ENCODE results near the gene MYL3.

MYL3 gene

DNA sequence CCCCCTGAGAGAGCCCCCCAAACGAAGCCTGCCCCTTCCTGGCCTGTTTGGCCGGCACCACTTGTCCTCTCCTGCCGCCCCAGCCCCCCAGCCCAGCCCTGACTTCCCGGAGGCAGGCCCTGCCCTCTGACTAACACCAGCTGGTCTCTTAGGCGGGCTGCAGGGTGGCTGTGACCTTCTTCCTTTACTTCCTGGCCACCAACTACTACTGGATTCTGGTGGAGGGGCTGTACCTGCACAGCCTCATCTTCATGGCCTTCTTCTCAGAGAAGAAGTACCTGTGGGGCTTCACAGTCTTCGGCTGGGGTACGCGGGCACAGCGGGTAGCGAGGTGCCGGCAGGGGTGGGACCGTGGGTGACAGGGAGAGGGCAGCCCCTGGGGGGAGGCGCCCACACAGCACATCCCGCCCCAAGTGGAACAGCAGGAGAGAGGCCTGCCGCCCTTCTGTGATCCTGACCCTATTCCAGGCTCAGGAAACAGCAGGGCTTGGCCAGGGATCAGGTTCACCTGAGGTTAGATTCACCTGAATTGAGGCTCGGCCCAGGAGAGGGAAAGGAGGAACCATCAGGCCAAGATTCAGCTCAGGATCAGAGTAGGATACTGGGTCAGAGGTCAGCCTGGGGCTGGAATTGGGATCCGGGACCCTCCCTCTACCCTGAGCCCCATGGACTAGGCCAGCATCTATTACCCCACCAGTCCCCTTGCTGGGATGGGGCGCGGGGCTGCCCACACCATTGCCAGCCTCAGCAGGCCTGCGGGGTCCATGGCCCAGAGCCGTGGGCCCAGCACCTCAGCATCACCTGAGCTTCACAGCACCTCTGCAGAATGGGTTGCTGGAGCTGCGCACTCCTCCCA is 36.1 kb upstream of the MYL3 start:
- DNase-seq (ENCODE audit: low read depth), result no peak

DNA sequence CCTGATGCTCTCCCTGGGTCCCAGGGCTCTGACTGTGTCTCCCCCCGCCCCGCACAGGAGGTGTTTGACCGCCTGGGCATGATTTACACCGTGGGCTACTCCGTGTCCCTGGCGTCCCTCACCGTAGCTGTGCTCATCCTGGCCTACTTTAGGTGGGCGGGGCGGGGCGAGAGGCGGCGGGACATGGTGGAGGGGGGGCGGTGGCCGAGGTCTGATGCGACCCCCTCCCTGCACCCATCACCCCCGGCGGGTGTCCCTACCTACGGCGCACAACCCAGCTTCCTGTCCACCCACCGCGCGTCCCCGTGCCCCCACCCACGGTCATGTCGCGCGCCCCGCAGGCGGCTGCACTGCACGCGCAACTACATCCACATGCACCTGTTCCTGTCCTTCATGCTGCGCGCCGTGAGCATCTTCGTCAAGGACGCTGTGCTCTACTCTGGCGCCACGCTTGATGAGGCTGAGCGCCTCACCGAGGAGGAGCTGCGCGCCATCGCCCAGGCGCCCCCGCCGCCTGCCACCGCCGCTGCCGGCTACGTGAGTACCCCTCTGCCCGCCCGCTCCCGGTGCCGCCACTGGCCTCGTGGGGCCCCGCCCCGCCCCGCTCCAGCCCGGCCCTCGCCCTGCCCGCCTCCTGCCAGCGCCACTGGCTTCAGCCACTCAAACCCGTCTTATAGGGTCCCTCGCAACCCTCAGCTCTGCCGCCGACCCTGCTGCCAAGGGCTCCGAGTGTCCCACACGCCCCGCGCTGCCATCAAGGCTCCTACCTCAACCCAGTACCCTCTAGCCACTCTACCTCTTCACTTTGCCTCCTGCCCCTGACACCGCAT is 35.3 kb upstream of the MYL3 start:
- no peak for DNase-seq (ENCODE audit: low read depth)

DNA sequence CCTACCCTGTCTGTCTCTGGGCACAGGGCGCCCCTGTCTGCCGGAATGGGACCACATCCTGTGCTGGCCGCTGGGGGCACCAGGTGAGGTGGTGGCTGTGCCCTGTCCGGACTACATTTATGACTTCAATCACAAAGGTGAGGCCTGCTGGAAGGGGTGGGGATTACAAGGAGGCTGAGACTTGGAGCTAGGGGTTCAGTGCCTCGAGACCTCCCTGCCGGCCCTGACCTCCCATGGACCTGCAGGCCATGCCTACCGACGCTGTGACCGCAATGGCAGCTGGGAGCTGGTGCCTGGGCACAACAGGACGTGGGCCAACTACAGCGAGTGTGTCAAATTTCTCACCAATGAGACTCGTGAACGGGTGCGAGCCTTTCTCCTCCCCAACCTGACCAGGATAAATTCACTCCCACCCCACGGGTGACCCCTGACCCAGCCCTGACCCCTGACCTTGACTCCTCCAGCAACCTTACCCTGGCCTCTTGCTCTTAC is 34.6 kb upstream of the MYL3 start:
- no peak for DNase-seq (ENCODE audit: low read depth)

DNA sequence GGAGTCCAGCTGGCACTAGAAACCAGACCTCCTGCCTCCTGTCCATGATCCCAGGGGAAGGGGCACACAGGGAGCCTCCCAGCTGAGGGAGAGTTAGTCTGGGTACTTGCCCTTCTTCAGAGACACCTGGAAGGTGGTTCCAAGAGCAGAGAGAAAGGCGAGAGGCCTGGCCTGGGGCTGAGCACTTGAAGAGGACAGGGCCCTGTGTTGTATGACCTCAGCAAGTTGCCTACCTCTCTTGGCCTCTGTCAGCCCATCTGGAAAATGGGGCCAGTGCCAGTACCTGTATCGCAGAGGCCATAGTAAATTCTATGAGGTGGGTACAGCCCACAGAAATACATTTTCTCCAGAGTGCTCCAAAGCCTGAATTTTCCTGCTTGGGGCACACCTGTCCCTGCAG is 33.8 kb upstream of the MYL3 start:
- DNase-seq (ENCODE audit: low read depth), result no peak

DNA sequence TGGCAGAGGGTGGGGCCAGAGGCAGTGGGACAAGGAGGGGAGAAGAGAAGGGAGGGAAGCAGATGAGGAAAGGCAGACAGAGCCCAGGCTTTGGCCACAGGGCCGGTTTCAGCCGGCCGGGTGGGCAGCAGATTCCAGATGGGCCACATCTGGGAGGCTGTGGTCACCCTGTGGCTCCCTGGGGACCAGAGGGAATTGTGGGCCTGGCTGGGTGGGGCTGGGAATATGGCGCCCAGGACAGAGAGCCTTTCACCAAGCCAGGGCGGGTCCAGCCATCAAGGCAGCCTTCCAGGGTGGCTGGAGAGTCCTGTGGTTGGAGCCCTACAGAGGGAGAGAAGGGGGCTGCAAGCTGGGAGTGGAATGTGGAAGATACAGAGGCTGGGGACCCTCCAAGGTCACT is 33.1 kb upstream of the MYL3 start:
- no peak for DNase-seq (ENCODE audit: low read depth)

DNA sequence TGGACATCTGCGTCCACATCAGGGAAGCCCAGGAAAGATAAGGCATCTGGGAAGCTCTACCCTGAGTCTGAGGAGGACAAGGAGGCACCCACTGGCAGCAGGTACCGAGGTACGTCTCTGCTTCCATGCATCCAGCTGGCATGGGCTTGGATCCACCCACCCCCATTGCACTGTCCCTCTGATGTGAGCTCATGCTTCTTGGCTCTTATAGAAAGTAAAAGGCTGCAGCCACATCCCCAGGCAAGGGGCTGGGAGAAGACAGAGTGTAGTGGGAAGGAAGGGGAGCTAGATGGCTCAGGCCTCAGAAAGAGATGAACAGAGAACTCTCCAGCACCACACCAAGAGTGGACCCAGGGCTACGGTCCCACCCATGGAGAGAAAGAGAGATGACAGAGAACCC is 32.5 kb upstream of the MYL3 start:
- DNase-seq (ENCODE audit: low read depth), result no peak

DNA sequence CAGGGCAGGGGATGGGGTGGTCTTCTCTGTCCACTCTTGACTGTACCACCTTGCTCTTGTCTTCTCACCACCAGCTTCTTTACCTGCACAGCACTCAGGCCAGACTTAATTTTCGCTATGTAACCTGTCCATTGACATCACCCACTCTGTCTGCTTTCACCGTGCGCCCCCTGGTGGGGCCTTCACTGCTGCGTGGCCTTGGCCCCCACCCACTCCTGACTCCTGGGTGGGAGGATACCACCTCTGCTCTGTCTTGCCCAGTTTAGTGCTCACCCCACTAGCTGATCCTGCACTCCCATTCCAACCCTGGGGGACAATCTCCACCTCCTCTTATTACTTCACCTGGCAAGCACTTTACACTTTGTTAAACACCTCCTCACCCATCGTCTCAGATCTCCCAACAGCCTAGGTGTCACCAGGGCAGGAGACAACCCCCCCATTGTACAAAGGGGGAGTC is 32.0 kb upstream of the MYL3 start:
- DNase-seq (ENCODE audit: low read depth), result no peak

DNA sequence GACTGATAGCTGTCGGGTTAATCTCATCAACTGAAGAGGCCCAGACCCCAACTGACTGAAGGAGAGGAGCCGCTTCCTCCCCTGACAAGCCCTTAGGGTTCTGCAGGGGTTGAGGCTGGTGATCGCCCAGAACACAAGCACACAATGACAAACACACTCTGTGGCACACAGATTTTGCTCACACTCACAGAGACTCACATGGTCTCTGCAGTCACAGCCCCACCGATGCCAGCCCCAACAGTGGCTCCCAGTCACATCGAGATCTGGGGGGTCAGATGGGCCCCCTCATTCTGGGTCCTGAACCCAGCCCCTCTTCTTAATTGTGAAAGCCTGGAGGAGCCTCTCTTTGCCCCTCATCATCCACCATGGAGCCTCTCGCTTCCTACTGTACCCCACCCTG is 31.0 kb upstream of the MYL3 start:
- no peak for DNase-seq (ENCODE audit: low read depth)

DNA sequence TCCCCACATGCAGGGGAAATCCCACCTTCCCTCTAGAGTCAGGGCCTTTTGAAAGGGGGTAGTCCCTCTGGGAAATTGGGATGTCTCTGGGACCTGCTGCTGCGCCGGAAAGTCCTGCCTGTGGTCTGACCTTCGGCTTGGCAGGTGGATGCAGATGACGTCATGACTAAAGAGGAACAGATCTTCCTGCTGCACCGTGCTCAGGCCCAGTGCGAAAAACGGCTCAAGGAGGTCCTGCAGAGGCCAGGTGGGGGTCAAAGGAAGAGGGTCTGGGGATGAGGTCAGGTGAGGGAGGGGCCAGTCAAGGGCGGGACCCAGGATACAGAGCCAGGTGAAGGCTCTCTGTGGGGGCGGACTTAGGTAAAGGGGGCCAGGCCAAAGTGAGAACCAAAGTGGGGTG is 30.5 kb upstream of the MYL3 start:
- no peak for DNase-seq (ENCODE audit: low read depth)

DNA sequence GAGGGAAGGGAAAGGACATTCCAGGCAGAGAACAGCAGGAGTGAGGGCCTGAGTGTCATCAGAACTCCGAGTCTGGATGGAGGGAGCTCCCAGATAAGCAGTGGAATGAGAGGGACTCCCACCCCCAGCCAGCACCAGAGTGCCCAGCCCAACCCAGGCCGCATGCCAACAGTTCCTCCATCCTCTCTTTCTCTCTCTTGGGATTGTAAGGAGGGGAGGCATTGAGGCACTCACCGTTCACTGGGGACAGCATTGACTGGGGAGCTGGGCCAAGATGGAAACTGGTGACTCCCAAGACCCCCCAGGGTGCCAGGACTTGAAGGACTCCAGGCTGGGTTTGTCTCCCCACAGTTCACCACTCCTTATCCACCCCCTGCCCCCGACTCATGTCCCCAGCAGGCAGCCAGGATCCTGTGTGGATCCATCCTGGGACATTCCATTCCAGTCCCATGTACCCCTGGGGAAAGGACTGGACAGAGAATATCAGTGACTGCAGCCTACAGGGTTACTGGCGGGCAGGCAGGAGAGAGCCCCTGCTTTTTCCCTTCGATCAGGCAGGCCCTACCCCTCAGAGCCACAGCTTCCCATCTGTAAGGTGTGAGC is 30.0 kb upstream of the MYL3 start:
- DNase-seq (ENCODE audit: low read depth), result no peak

DNA sequence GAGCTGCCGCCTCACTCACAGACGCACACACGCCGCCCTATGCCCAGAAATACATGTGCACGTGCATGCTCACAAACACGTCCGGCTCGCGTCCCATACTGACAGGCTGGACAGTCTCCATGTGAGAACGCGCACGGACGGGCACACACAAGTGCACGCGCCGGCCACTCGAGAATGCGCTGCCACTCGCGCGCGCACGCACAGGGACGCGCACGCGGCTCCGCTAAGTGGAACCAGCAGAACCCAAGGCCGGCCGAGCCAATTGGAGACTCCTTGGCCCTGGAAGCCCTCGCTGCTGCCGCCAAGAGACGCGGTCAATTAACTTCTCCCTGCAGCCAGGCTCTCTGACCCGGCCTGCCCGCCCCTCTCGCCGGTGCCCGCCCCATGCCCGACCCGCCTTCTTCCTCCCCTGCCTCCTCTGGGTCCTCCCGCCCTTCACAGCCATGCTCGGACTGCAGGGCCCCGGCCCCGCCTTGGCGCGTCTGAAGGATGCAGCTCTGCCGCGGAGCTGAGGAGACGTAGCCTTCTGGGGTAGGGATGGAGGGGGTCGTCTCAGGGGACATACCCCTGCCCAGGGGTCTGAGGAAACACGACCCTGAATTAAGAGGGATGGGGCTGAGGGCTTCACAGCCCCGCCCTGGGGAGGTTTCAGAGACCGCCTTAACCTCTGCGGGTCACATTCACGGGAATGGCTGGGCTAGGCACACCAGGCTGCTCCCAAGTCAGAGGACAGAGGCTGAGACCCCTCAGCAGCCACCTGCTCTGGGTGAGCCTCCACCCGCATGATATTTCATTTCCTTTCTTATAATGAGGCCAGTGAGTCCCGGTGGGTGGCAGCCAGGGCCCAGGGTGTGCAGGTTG is 29.3 kb upstream of the MYL3 start:
- peak; percentile 41 for DNase-seq (ENCODE audit: low read depth)

DNA sequence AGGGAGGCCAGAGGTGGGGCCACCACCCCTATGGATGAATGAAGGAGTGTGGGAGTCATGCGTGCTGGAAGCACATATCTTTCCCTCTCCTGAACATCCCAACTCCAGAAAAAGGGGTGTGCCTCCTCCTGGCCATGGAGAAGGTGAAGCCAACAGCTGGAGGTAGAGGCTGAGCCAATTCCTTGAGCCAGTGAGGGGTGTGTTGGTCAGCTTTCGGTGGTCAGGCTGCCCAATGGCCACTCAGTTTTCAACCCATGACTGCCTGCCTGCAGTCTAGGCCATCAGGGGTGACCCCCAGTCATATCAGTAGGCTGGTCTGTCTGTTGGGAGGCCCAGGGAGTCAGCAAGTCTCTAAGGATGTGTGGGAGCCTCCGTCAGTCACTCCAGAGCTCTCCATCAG is 27.9 kb upstream of the MYL3 start:
- no peak for DNase-seq (ENCODE audit: low read depth)

DNA sequence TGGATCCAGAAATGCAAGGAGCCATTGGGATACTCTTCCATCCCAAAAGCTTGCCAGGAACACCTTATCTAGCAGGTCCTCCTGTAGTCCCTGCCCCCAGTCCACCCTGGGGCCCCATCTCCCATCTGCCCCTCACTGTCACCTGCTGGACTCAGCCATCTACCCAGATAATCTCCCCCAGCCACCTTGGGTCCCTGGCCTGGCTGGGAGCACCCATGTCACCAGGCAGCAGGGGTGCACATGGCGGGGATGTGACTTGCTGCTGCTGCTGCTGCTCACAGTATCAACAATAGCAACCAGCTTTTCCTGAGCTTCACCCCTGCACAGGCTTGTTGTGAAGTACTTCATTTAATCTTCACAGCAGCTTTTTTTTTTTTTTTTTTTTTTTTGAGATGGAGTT is 26.9 kb upstream of the MYL3 start:
- DNase-seq (ENCODE audit: low read depth), result no peak

DNA sequence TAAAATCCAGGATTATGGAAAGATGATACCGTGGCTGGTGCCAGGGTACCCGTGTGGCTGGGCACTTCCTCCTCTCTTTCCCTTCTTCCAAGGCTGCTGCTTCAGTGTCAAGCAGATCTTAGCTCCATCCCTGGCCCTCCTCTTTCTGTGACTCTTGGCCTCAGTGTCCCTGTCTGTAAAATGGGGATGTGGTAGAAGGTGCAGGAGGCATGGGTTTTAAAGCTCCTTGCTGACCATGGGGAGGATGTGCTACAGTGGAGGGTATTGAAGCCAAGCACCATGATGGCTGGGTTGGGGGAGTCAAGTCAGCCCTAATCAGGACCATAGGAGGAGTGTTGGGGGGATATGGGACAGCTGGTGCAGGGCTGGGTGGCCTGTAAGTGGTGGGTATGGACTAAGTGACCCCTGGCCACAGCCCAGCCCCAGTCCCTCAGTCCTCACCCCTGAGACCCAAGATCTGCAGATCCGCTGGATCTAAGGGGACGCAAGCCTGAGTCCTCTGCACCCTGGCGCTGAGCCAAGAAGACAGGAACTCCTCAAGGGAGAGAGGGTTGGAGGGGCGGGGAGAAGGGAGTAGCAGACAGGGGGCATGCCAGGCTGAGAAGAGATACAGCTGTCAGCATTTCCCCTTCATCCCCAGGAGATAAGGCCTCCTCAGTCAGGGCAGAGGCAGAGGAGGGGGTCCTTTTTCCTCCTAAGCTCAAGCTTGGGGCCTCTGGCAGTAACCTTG is 26.3 kb upstream of the MYL3 start:
- no peak for DNase-seq (ENCODE audit: low read depth)

DNA sequence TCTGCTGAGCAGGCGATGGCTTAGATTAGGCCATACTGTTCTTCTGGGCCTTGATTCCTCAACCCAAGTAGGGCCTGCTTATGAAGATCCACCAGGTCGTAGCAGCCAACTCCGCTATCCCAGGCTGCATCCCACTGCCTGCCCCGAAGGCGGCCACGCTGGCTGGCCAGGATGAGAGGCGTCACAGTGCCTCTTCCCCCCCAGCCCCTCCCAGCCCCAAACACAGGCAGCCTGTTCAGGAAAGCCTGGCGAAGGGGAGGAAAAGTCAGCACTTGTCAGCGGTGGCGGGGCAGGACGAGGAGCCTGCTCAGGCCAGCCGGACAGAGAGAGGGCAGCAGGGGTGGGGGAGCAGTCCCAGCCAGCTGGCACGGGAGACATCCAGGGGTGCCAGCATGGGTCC is 25.5 kb upstream of the MYL3 start:
- no peak for DNase-seq (ENCODE audit: low read depth)

DNA sequence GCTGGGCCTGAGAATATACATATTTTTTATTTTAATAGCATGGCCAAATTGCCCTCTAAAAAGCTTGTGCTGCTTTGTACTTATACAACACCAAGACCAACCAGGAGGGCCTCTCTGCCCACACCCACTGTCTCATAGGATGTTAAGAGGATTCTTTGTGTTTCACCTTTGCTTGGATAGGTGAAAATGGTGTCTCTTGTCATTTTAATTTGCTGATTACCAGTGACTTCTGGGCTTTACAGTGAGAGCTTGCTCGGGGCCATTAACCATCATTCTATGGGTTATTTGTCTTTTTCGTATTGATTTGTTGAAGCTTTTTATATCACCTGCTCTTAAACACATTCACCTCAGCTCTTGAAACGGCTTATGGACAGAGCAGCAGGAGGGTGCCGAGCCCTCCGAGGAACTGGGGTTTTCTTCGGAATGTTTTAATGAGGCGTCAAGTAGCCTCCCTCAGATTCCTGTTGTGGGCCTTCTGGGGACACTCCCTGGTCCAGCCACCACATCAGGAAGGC is 24.8 kb upstream of the MYL3 start:
- no peak for DNase-seq (ENCODE audit: low read depth)

DNA sequence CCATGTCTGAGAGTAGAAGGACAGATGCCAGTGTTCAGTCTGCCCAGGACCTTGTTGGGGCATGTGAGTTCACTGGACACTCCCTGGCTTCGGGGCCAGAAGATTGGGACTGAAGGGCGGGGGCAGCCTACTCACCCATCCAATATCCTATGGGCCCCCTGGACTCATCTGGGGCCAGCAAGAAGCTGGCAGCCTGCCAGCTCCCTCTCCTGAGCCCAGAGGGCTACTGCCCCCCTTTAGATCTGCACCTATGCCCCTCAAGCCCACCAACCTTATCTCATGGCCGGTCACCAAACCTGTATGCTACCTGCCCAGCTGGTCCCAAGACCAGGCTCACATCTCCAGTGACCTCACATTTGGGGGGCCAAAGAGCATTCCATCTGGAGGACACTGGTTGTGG is 22.4 kb upstream of the MYL3 start:
- no peak for DNase-seq (ENCODE audit: low read depth)

DNA sequence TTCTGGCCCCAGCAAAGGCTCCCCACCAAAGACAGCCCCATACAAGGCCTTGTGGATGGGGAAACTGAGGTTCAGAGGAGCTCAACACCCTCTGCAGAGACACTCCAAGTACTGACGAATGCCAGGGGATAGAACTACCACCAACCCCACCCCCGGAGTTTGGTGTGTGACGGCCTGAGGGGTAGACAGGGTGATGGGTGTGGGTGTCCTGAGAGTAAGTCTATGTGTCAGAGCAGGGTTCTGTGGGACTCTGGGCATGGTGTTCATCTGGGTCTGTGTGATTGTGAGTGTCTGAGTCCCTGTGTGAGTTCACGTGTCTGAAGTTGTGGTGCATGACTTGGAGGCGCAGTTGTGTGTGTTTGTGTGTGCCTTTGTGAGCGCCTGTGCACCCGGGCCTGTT is 21.7 kb upstream of the MYL3 start:
- DNase-seq (ENCODE audit: low read depth), result no peak

DNA sequence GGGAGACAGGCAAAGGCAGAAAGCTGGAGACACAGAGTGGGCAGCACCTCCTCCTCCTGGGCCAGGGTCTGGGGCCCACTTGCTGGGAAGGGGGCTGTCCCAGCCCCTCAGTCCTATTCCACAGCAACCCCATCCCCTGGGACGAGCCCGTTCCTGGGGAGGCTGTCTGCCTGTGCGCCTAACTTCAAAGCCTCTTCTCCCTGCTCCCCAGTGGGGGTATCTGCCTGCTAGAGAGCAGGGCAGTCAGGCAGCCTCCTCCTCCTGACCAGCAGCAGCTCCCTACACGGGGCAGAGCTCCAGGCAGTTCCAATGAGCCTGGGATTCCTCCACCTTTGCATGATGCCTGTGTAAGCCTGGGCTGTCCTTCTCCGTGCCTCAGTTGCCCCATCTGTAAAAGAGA is 21.2 kb upstream of the MYL3 start:
- no peak for DNase-seq (ENCODE audit: low read depth)

DNA sequence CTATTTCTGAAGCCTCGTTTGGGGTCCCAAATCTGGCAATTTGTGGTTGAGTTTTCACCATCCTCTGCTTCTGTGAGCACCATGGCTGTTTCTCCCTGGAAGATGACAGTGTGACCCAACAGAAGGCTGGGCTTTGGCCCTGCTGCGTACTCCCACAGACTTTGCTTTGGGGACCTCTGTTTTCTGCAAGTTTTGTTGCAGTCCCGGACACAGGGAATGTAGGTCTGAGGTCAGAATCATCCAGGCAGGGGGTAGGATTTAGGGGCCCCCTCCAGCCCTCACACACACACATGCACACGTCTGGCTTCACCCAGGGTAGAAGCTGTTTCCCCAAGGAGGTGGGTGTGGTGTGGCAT is 20.6 kb upstream of the MYL3 start:
- no peak for DNase-seq (ENCODE audit: low read depth)
